ENCODE results near the gene CACNG6. TPM values are rescaled to one million over a fixed set of nuclear protein-coding genes. Genes with fewer than 3 reads are reported as not detected.

The CACNG6 gene
- total RNA-seq, 1 donor from 2014 or later, result not detected

GRCh38 chr19:53966931-53967330, 24.5 kb upstream of the CACNG6 start:
- intact Hi-C loops (cut with micrococcal nuclease), result no loop called here

GRCh38 chr19:53969366-53969765, 22.1 kb upstream of the CACNG6 start:
- intact Hi-C loops (cut with micrococcal nuclease), result no loop called here

GRCh38 chr19:53971673-53972072, 19.8 kb upstream of the CACNG6 start:
- intact Hi-C loops (cut with micrococcal nuclease), result no loop called here

- intact Hi-C loops (cut with micrococcal nuclease), result loop anchor here (1.0 to 2.0 kb wide), 2 partner anchors 75 to 138 kb away; partner anchors contain the start of genes PRPF31 and TFPT
Observed at GRCh38 chr19:53977429-53977990, 13.9 kb upstream of the CACNG6 start.

GRCh38 chr19:53977991-53978731, 13.3 kb upstream of the CACNG6 start:
- intact Hi-C loops (cut with micrococcal nuclease), result loop anchor here (1.0 to 2.0 kb wide), 2 partner anchors 75 to 137 kb away; partner anchors contain the start of genes PRPF31 and TFPT

- intact Hi-C loops (cut with micrococcal nuclease), result no loop called here
Observed at GRCh38 chr19:53978975-53979801, 12.2 kb upstream of the CACNG6 start.

- intact Hi-C loops (cut with micrococcal nuclease), result no loop called here
Observed at GRCh38 chr19:53980539-53981375, 10.7 kb upstream of the CACNG6 start.

GRCh38 chr19:53981376-53981951, 10.0 kb upstream of the CACNG6 start:
- intact Hi-C loops (cut with micrococcal nuclease), result no loop called here

GRCh38 chr19:53982001-53982451, 9.4 kb upstream of the CACNG6 start:
- intact Hi-C loops (cut with micrococcal nuclease), result no loop called here

- intact Hi-C loops (cut with micrococcal nuclease), result no loop called here
Observed at GRCh38 chr19:53982611-53983010, 8.8 kb upstream of the CACNG6 start.

GRCh38 chr19:53983457-53984289, 7.8 kb upstream of the CACNG6 start:
- intact Hi-C loops (cut with micrococcal nuclease), result no loop called here

GRCh38 chr19:53985863-53986262, 5.6 kb upstream of the CACNG6 start:
- intact Hi-C loops (cut with micrococcal nuclease), result no loop called here

- intact Hi-C loops (cut with micrococcal nuclease), result no loop called here
Observed at GRCh38 chr19:53988981-53989380, 2.5 kb upstream of the CACNG6 start.

GRCh38 chr19:53989600-53990533, 1.6 kb upstream of the CACNG6 start:
- intact Hi-C loops (cut with micrococcal nuclease), result no loop called here

- intact Hi-C loops (cut with micrococcal nuclease), result no loop called here
Observed at GRCh38 chr19:53992211-53992610, 774 bp downstream of the CACNG6 start.

- intact Hi-C loops (cut with micrococcal nuclease), result no loop called here
Observed at GRCh38 chr19:53992815-53993214, 1.4 kb downstream of the CACNG6 start.

GRCh38 chr19:53993448-53993847, 2.0 kb downstream of the CACNG6 start:
- intact Hi-C loops (cut with micrococcal nuclease), result no loop called here

GRCh38 chr19:53994811-53995210, 3.4 kb downstream of the CACNG6 start:
- intact Hi-C loops (cut with micrococcal nuclease), result no loop called here

- intact Hi-C loops (cut with micrococcal nuclease), result no loop called here
Observed at GRCh38 chr19:53998223-53998622, 6.8 kb downstream of the CACNG6 start.
